Endothelial cell of umbilical vein (primary cell): ENCODE measurements around the gene PXYLP1. TPM values are rescaled to one million over a fixed set of nuclear protein-coding genes. Genes with fewer than 3 reads are reported as not detected.

Experiments used
- BruUV-seq: library from RNA; stranded (reverse); fragments of 400-500 nt; replicated peaks from 2 replicates; lab custom pipeline; 2021; lab: Mats Ljungman, UMichigan
- CTCF ChIA-PET: fragments of 300-600, 350-600 bp; sonication (Branson Sonifier 250); formaldehyde crosslinking; loops from one replicate; lab custom pipeline; 2021; ENCODE audit warnings: antibody characterized with exemption, inconsistent platforms; lab: Charles Lee
- POLR2A ChIA-PET: fragments of 300-600, 350-600 bp; sonication (Branson Sonifier 250); formaldehyde crosslinking; loops from one replicate; lab custom pipeline; 2021; ENCODE audit warnings: antibody characterized with exemption, inconsistent platforms; lab: Charles Lee
- DNase-seq: peaks from one replicate; pipeline ENCODE4 v3.0.0-alpha.2; 2011; ENCODE audit warnings: low read depth, low spot score
- FAIRE-seq: peaks from 2 replicates; lab custom pipeline; 2011; peaks lifted over from hg19 to GRCh38; lab: Jason Lieb, UNC
- H2AFZ ChIP-seq: 2 replicates; pipeline ENCODE4 v1.6.0; 2012; ENCODE audit warnings: low read depth, low read length, control low read depth, inconsistent platforms
- H3K27ac ChIP-seq: 2 replicates; pipeline ENCODE4 v1.5.1; 2011; ENCODE audit warnings: low read depth, mild to moderate bottlenecking, control low read depth, low read length, moderate library complexity; ENCODE audit not compliant: insufficient read depth
- H3K27me3 ChIP-seq, 2 experiments: 2 replicates each; pipeline versions ENCODE4 v1.6.0 to v1.6.1; 2011; ENCODE audit warnings: low read length in 2 of 2, mixed read lengths in 1 of 2; ENCODE audit not compliant: control insufficient read depth in 2 of 2, insufficient read depth in 2 of 2
- H3K36me3 ChIP-seq, 2 experiments: 2 replicates in 1 of 2; 3 replicates in 1 of 2; pipeline ENCODE4 v1.5.1; 2011; ENCODE audit warnings: low read length in 2 of 2, mild to moderate bottlenecking in 1 of 2, moderate library complexity in 1 of 2; ENCODE audit not compliant: control insufficient read depth in 2 of 2, insufficient read depth in 2 of 2; ENCODE audit errors: extremely low read depth in 1 of 2
- H3K4me1 ChIP-seq: 3 replicates; pipeline ENCODE4 v1.5.1; 2011; ENCODE audit warnings: mild to moderate bottlenecking, low read length; ENCODE audit not compliant: control insufficient read depth, insufficient read depth; ENCODE audit errors: extremely low read depth
- H3K4me2 ChIP-seq: 2 replicates; pipeline ENCODE4 v1.6.1; 2011; ENCODE audit warnings: low read length, control low read depth, mixed read lengths; ENCODE audit not compliant: insufficient read depth
- H3K4me3 ChIP-seq, 3 experiments: fragments of 200-600 bp in 1 of 3; sonication (generic), shearing (Covaris generic) in 1 of 3; replicated peaks in 1 of 3; 2 replicates each; pipeline ENCODE4 v1.5.1; 2011 to 2016; ENCODE audit warnings: control low read depth in 3 of 3, low read length in 3 of 3, mild to moderate bottlenecking in 2 of 3, inconsistent platforms in 1 of 3, low read depth in 1 of 3, moderate library complexity in 1 of 3; ENCODE audit not compliant: insufficient read depth in 1 of 3
- H3K79me2 ChIP-seq: 2 replicates; pipeline ENCODE4 v1.6.0; 2012; ENCODE audit warnings: low read length, inconsistent platforms; ENCODE audit not compliant: control insufficient read depth, insufficient read depth
- H3K9ac ChIP-seq: replicated peaks from 2 replicates; pipeline ENCODE3; 2011; ENCODE audit warnings: low read length, control low read depth; ENCODE audit not compliant: insufficient read depth; ENCODE audit errors: extremely low read depth
- H3K9me1 ChIP-seq: replicated peaks from 3 replicates; pipeline ENCODE4 v1.6.0; 2011; ENCODE audit warnings: mild to moderate bottlenecking, low read length; ENCODE audit not compliant: control insufficient read depth, insufficient read depth; ENCODE audit errors: extremely low read depth
- H3K9me3 ChIP-seq: replicated peaks from 2 replicates; pipeline ENCODE4 v1.5.1; 2012; ENCODE audit warnings: low read length, inconsistent platforms; ENCODE audit not compliant: control insufficient read depth, insufficient read depth
- H4K20me1 ChIP-seq: replicated peaks from 2 replicates; pipeline ENCODE3; 2011; ENCODE audit warnings: mild to moderate bottlenecking, low read length; ENCODE audit not compliant: control insufficient read depth, insufficient read depth; ENCODE audit errors: extremely low read depth
- GATA2 ChIP-seq: IDR thresholded peaks from 2 replicates; pipeline ENCODE4 v1.7.0; 2011; ENCODE audit warnings: low read depth, mild to moderate bottlenecking, moderate library complexity, mixed read lengths, low read length; ENCODE audit not compliant: insufficient read length, insufficient read depth
- POLR2AphosphoS5 ChIP-seq: IDR thresholded peaks from 2 replicates; pipeline ENCODE4 v1.6.1; 2012; ENCODE audit warnings: low read depth, mild to moderate bottlenecking, control low read depth, low read length, moderate library complexity; ENCODE audit not compliant: insufficient read depth
- dilution Hi-C: fragments of 300-500 bp; cut with MboI; formaldehyde crosslinking; loops from one replicate; pipeline ENCODE4 v1.15.0; 2019; ENCODE audit warnings: low sequenced_read_pairs; ENCODE audit not compliant: extremely low pct_ligation_motif_present
- intact Hi-C: fragments of 100-400 bp; cut with micrococcal nuclease; formaldehyde crosslinking; loops from one replicate; pipeline ENCODE4 v1.10.0; 2022
- polyA plus RNA-seq, 4 experiments: library from polyadenylated mRNA; depleted of rRNA in 3 of 4; stranded (reverse) in 3 of 4; unstranded in 1 of 4; fragments of >200 nt; gene quantifications; 2 replicates each; pipeline versions ENCODE4 v1.2.1 to v1.2.3, GENCODE V29; 2011 to 2012; ENCODE audit warnings: missing spikeins in 1 of 4
- total RNA-seq: library from RNA; stranded (reverse); gene quantifications from 2 replicates; pipeline ENCODE4 v1.2.3, GENCODE V29; 2021
- TF ChIP-seq, protein P1 (sequence below), 2 donors: IDR thresholded peaks; 1 replicate in 1 of 2; 2 replicates in 1 of 2; pipeline ENCODE4 v1.5.1; 2011; ENCODE audit warnings: low read length in 2 of 2, mild to moderate bottlenecking in 2 of 2, moderate library complexity in 2 of 2, control low read depth in 1 of 2, inconsistent platforms in 1 of 2, low read depth in 1 of 2; ENCODE audit not compliant: insufficient read depth in 1 of 2; ENCODE audit errors: extremely low read depth in 1 of 2

The PXYLP1 gene
- total and polyA plus RNA-seq, 2 donors (not counting 3 experiments of a cell fraction or from before 2014, with no cell fraction given): 0.84 to 1.7 TPM

GRCh38 chr3:141278196-141279076 lies 46.8 kb downstream of the PXYLP1 start:
- TF ChIP-seq, protein P1, sequence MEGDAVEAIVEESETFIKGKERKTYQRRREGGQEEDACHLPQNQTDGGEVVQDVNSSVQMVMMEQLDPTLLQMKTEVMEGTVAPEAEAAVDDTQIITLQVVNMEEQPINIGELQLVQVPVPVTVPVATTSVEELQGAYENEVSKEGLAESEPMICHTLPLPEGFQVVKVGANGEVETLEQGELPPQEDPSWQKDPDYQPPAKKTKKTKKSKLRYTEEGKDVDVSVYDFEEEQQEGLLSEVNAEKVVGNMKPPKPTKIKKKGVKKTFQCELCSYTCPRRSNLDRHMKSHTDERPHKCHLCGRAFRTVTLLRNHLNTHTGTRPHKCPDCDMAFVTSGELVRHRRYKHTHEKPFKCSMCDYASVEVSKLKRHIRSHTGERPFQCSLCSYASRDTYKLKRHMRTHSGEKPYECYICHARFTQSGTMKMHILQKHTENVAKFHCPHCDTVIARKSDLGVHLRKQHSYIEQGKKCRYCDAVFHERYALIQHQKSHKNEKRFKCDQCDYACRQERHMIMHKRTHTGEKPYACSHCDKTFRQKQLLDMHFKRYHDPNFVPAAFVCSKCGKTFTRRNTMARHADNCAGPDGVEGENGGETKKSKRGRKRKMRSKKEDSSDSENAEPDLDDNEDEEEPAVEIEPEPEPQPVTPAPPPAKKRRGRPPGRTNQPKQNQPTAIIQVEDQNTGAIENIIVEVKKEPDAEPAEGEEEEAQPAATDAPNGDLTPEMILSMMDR (IDR thresholded peaks at IDR 0.05; ENCODE audit: extremely low read depth in 1 of 2, insufficient read depth in 1 of 2, low read depth in 1 of 2, low read length in 2 of 2): no peak
- TF ChIP-seq POLR2AphosphoS5 (no peak), GATA2 (no peak)
- H3K9me3 ChIP-seq: no peaks in the 10 kb centered on the region
- intact Hi-C loops (loop anchor here (1.0 to 2.0 kb wide), 2 partner anchors 47 to 278 kb away; partner anchors contain the start of gene PXYLP1), dilution Hi-C loops (no loop called here)
- H3K79me2 ChIP-seq: no peaks in the 10 kb centered on the region
- CTCF ChIA-PET: interaction anchor here (0.9 to 1.4 kb wide), 2 partner anchors 23 to 47 kb away, joined by 3 to 5 read pairs; partner anchors contain the start of gene PXYLP1
- peaks cover 5% of the 10 kb centered on the region for H3K4me1 ChIP-seq
- no peak overlapping the region for H3K4me3 ChIP-seq
- no peaks in the 10 kb centered on the region for H3K36me3 ChIP-seq
- H3K27ac ChIP-seq: no peak overlapping the region
- no peaks in the 10 kb centered on the region for H3K27me3 ChIP-seq
- peak; percentile 35 for FAIRE-seq
- peak; percentile 7 for DNase-seq
- no peaks in the 10 kb centered on the region for H3K9me1 ChIP-seq
- H2AFZ ChIP-seq: no peak overlapping the region
- no TSS peak for BruUV-seq
- H3K4me2 ChIP-seq: no peak overlapping the region
- no peaks in the 10 kb centered on the region for H4K20me1 ChIP-seq
- no peak overlapping the region for H3K9ac ChIP-seq
- POLR2A ChIA-PET: no interaction called here
